Peyer's patch (tissue), 4 donors: ENCODE results near the gene HOXA3. TPM values are rescaled to one million over a fixed set of nuclear protein-coding genes. Genes with fewer than 3 reads are reported as not detected.
A peak's percentile ranks its signal among the peaks of the same experiment; 100 is the strongest.

Experiments used
- DNase-seq, 3 donors: peaks; one replicate each; pipeline ENCODE4 v3.0.0-alpha.2; 2017 to 2019
- H3K27ac ChIP-seq, 4 donors: fragments of 200-600 bp; sonication (generic); one replicate each; pipeline ENCODE4 v1.5.1; 2016 to 2019
- H3K27me3 ChIP-seq, 2 donors: fragments of 200-600 bp; sonication (generic); one replicate each; pipeline ENCODE4 v1.5.1; 2019
- H3K36me3 ChIP-seq, 3 donors: fragments of 200-600 bp; sonication (generic); one replicate each; pipeline ENCODE4 v1.5.1; 2016 to 2019
- H3K4me1 ChIP-seq, 4 donors: fragments of 200-600 bp; sonication (generic); one replicate each; pipeline ENCODE4 v1.5.1; 2016 to 2019
- H3K4me3 ChIP-seq, 4 donors: fragments of 200-600 bp; sonication (generic); 1 replicate in 3 of 4; 2 replicates in 1 of 4; pipeline ENCODE4 v1.5.1; 2016 to 2019; ENCODE audit warnings: mild to moderate bottlenecking in 1 of 4
- H3K9me3 ChIP-seq, 4 donors: fragments of 200-600 bp; sonication (generic); one replicate each; pipeline ENCODE4 v1.5.1; 2016 to 2019; ENCODE audit warnings: mild to moderate bottlenecking in 1 of 4
- POLR2A ChIP-seq, 2 donors: fragments of 450-650 bp; IDR thresholded peaks; one replicate each; pipeline ENCODE4 v1.5.1; 2017; ENCODE audit warnings: antibody characterized with exemption in 2 of 2, mild to moderate bottlenecking in 2 of 2, moderate library complexity in 2 of 2
- total RNA-seq, 4 donors: library from RNA; depleted of rRNA; stranded (reverse); fragments of >200 nt; gene quantifications; one replicate each; pipeline ENCODE4 v1.1.0, GENCODE V29; 2016
- TF ChIP-seq, protein P1 (sequence below), 6 experiments: fragments of 450-650 bp in 4 of 6; fragments of 200-600 bp in 2 of 6; sonication (generic) in 1 of 6; IDR thresholded peaks; one replicate each; pipeline ENCODE4 v1.5.1; 2017 to 2019; ENCODE audit warnings: antibody characterized with exemption in 6 of 6, mild to moderate bottlenecking in 3 of 6, moderate library complexity in 1 of 6

HOXA3 gene
- total RNA-seq, 4 donors from 2014 or later: 6.7 to 21.2 (median 13.9) TPM

DNA sequence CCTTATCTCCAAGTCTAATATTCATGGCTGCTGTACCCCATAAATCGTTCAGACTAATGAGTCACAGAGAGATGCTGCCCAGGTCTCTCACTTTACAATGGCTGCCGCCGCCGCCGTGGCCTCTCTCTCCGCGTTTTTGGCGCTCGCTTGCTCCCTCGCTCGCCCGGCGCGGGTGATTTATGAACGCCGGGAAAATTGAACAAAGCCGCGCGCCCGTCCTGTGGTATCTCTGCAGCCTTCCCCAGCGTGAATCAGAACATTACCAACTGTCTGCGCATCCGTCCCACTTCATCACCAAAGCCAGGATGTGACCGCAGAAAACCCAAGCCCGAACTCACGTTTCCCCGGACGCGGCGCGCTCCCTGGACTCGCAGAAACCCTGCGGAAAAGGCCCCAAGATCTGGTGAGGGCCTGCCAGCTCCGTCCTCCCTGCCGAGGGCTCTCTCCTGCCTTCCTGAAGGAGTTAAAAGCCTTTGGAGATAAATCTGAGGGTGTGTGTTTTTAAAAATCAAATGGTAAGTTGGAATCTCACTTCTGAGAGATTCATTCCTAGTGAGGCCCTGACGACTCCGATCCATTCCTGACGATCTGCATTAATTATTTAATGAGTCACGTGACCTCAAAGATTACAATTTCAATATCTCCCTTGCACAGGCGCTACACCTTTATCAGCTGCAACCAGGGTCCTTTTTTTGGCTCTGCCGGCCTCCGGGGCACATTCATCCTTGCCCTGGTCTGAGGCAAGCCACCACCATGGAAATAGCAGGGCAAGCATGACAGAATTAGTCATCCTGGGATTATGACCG lies 28.1 kb downstream of the HOXA3 start:
- Histone ChIP-seq H3K36me3 (no peaks in the 10 kb centered on the region), H3K27me3 (no peaks in the 10 kb centered on the region), H3K4me3 (peak overlapping the region in 2 of 4 donors; percentile 30 to 35), H3K27ac (peak overlapping the region in 3 of 4 donors; percentile 61 to 85 (median 74)), H3K4me1 (peaks cover 0 to 89% (median 5%) of the 10 kb centered on the region in 4 donors), H3K9me3 (no peaks in the 10 kb centered on the region)
- no peak for TF ChIP-seq POLR2A (IDR thresholded peaks at IDR 0.05)
- TF ChIP-seq, protein P1, sequence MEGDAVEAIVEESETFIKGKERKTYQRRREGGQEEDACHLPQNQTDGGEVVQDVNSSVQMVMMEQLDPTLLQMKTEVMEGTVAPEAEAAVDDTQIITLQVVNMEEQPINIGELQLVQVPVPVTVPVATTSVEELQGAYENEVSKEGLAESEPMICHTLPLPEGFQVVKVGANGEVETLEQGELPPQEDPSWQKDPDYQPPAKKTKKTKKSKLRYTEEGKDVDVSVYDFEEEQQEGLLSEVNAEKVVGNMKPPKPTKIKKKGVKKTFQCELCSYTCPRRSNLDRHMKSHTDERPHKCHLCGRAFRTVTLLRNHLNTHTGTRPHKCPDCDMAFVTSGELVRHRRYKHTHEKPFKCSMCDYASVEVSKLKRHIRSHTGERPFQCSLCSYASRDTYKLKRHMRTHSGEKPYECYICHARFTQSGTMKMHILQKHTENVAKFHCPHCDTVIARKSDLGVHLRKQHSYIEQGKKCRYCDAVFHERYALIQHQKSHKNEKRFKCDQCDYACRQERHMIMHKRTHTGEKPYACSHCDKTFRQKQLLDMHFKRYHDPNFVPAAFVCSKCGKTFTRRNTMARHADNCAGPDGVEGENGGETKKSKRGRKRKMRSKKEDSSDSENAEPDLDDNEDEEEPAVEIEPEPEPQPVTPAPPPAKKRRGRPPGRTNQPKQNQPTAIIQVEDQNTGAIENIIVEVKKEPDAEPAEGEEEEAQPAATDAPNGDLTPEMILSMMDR (IDR thresholded peaks at IDR 0.05): no peak
- peak in 2 of 3 donors; percentile 8 to 58 for DNase-seq

DNA sequence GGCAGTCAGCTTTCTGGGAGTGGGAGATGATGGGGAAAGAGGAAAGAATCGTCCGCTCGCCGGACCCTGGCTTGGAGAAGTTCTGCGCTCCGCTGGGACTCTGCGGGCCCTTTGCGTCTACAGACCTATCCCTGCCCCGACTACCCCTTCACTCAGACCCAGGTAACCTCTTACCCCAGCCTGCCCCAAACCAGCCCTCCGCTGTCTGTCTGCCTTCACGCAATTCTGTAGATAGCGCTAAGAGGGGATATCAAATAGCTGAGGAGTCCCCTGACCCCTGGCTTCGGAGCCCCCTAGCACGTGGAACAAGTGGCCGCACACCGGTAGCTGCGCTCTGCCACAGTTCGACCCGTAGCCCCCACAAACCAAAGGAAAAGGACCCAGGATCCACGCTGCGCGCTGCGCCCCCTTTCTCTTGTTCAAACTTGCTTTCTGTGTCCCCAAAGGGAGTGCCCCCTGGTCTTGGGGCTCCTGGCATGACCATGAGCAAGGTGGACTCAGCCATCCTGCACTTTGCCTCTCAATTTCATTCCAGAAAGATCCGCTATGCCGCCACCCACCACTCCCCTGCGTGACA lies 28.8 kb downstream of the HOXA3 start:
- peaks cover 0 to 89% (median 4%) of the 10 kb centered on the region in 4 donors for H3K4me1 ChIP-seq
- no peaks in the 10 kb centered on the region for H3K9me3 ChIP-seq
- peak overlapping the region; percentile 10 to 85 (median 68) for H3K27ac ChIP-seq
- H3K36me3 ChIP-seq: no peaks in the 10 kb centered on the region
- TF ChIP-seq POLR2A (IDR thresholded peaks at IDR 0.05): no peak
- TF ChIP-seq, protein P1 (IDR thresholded peaks at IDR 0.05): no peak
- no peaks in the 10 kb centered on the region for H3K27me3 ChIP-seq
- H3K4me3 ChIP-seq: peak overlapping the region in 2 of 4 donors; percentile 35 to 50
- peak in 1 of 3 donors; percentile 55 for DNase-seq

DNA sequence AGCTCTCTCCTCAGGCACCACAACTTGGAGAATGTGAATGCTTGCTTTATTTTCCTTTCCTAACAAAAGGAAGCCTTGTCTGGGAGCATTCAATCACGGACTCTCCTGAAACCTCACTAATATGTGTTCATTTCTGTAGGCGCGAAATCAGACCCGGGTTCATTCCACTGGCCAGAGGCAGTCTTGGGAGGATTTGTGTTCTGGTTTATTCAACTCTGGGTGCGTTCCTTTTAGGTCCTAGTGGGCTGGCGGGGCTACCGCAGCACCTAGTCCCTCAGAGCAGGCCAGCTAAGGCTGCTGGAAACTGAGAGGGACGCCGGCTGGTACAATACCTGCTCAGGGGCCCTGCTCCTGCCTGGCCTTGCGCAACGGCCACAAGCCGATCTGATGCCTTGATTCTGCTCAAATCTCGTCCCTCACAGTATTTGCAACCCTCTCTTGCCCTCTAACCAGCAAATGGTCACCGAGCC lies 29.3 kb downstream of the HOXA3 start:
- DNase-seq: peak in 1 of 3 donors; percentile 59
- Histone ChIP-seq H3K4me3 (peak overlapping the region in 3 of 4 donors; percentile 19 to 50 (median 35)), H3K4me1 (peaks cover 0 to 89% (median 4%) of the 10 kb centered on the region in 4 donors), H3K9me3 (no peaks in the 10 kb centered on the region), H3K27me3 (no peaks in the 10 kb centered on the region), H3K27ac (peak overlapping the region; percentile 10 to 85 (median 68)), H3K36me3 (no peaks in the 10 kb centered on the region)
- TF ChIP-seq, protein P1 (IDR thresholded peaks at IDR 0.05): no peak
- TF ChIP-seq POLR2A (IDR thresholded peaks at IDR 0.05): no peak

DNA sequence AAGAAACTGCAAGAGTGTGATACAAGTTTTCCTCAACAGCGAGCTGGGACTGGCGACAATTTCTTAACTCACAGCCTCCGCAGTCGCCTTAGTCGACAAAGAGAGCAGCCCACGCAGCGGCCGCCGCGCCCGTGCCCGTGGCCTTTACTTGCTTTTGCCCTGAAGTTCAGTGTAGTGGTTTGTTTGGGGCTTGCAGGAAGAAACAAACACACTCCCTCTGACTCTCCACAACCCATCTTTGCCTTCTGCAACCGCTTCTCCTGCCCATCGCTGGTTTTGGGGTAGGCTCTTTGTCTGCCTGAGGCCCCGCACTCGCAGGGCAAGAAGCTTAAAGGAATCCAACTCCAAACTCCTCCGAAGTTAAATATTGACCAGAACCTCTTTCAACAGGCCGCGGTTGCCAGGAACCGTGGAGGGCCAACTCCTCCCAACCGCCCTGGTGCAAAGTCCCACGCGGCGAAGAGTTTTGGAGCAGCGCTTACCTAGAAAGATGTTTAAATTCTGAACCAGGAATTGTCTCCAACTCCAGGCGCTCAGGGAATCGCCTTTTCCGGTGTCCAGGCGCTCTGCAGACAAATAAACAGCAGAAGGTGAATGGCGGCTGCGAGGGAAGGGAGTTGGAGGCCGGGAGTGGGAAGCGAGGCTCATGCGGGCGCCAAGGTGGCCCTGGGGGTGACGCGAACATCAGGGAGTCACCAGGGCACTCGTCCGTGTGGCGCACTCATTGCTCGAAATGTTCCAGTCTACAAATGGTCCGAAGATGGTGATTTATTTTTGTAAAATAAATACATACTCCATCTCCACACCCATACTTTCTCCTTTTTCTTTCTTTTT lies 30.1 kb downstream of the HOXA3 start:
- peak in 1 of 2 donors; percentile 7 for TF ChIP-seq POLR2A (IDR thresholded peaks at IDR 0.05)
- TF ChIP-seq, protein P1 (IDR thresholded peaks at IDR 0.05): peak in 1 of 6 experiments; percentile 4

DNA sequence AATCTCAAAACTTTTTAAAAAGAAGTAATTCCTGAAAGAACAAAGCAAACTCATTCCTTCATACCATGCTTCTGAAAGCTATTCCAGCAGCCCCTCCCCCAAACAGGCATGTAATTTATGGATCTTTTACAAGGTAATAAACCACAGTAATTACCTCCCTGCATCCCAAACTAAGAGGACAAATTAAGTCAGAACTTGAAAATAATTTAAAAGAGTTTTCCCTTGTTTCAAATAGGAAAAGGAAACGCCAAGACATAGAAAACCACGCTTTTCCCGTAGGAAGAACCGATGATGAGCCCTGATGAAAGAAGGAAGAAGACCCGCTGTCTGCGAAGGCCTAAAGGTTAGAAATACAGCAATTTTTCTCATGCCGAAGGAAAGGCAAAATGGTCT lies 30.7 kb downstream of the HOXA3 start:
- peak overlapping the region in 3 of 4 donors; percentile 61 to 85 (median 74) for H3K27ac ChIP-seq
- H3K9me3 ChIP-seq: no peaks in the 10 kb centered on the region
- H3K4me3 ChIP-seq: peak overlapping the region in 2 of 4 donors; percentile 35 to 50
- TF ChIP-seq, protein P1 (IDR thresholded peaks at IDR 0.05): no peak
- no peak for TF ChIP-seq POLR2A (IDR thresholded peaks at IDR 0.05)
- DNase-seq: no peak
- peaks cover 0 to 88% (median 4%) of the 10 kb centered on the region in 4 donors for H3K4me1 ChIP-seq
- H3K36me3 ChIP-seq: no peaks in the 10 kb centered on the region
- no peaks in the 10 kb centered on the region for H3K27me3 ChIP-seq

More for the DNA sequence above, 30.1 kb downstream of the HOXA3 start:
- peak in 2 of 3 donors; percentile 84 for DNase-seq
- H3K27me3 ChIP-seq: no peaks in the 10 kb centered on the region
- peaks cover 0 to 89% (median 4%) of the 10 kb centered on the region in 4 donors for H3K4me1 ChIP-seq
- H3K4me3 ChIP-seq: peak overlapping the region in 3 of 4 donors; percentile 19 to 50 (median 35)
- H3K36me3 ChIP-seq: no peaks in the 10 kb centered on the region
- H3K27ac ChIP-seq: peak overlapping the region; percentile 10 to 85 (median 68)
- no peaks in the 10 kb centered on the region for H3K9me3 ChIP-seq
